ENCODE results near the gene SLC22A3. TPM values are rescaled to one million over a fixed set of nuclear protein-coding genes. Genes with fewer than 3 reads are reported as not detected.

The SLC22A3 gene
- total and polyA plus RNA-seq, 3 donors from 2014 or later, result 5.7 to 10.3 (median 6.9) TPM

GRCh38 chr6:160374836-160375560, 26.8 kb downstream of the SLC22A3 start:
- intact Hi-C loops (cut with DNase I; ENCODE audit: low total_unique reads), result no loop called here
- WGBS, 2 donors, result 68% methylated on average over 3 of the region's 3 CpGs
- H3K36me3 ChIP-seq (ENCODE audit: low read depth, missing control alignments), result no peaks in the 10 kb centered on the region
- H3K4me3 ChIP-seq, result no peak overlapping the region
- H3K9me3 ChIP-seq, result no peaks in the 10 kb centered on the region
- no peaks in the 10 kb centered on the region for H3K4me1 ChIP-seq
- TF ChIP-seq POLR2A (IDR thresholded peaks at IDR 0.05) (no peak), CTCF (IDR thresholded peaks at IDR 0.05) (no peak)
- no peak overlapping the region for H3K27ac ChIP-seq
- no peak for DNase-seq
- H3K27me3 ChIP-seq, result no peaks in the 10 kb centered on the region

GRCh38 chr6:160375561-160375949, 27.4 kb downstream of the SLC22A3 start:
- WGBS, 2 donors, result 94 to 98% methylated on average over 2 of the region's 2 CpGs
- Histone ChIP-seq H3K4me1 (no peaks in the 10 kb centered on the region), H3K36me3 (ENCODE audit: low read depth, missing control alignments) (no peaks in the 10 kb centered on the region), H3K4me3 (no peak overlapping the region), H3K9me3 (no peaks in the 10 kb centered on the region), H3K27ac (no peak overlapping the region), H3K27me3 (no peaks in the 10 kb centered on the region)
- no peak for DNase-seq
- intact Hi-C loops (cut with DNase I; ENCODE audit: low total_unique reads), result no loop called here
- TF ChIP-seq POLR2A (IDR thresholded peaks at IDR 0.05), result no peak
- TF ChIP-seq CTCF (IDR thresholded peaks at IDR 0.05), result no peak

GRCh38 chr6:160376445-160376844, 28.3 kb downstream of the SLC22A3 start:
- intact Hi-C loops (cut with DNase I; ENCODE audit: low total_unique reads), result no loop called here

GRCh38 chr6:160378218-160378617, 30.0 kb downstream of the SLC22A3 start:
- H3K27me3 ChIP-seq, result no peaks in the 10 kb centered on the region
- TF ChIP-seq POLR2A (IDR thresholded peaks at IDR 0.05), result no peak
- TF ChIP-seq CTCF (IDR thresholded peaks at IDR 0.05), result no peak
- no peak overlapping the region for H3K4me3 ChIP-seq
- H3K4me1 ChIP-seq, result no peaks in the 10 kb centered on the region
- intact Hi-C loops (cut with DNase I; ENCODE audit: low total_unique reads), result no loop called here
- no peak for DNase-seq
- no peak overlapping the region for H3K27ac ChIP-seq
- H3K9me3 ChIP-seq, result no peaks in the 10 kb centered on the region
- H3K36me3 ChIP-seq (ENCODE audit: low read depth, missing control alignments), result no peaks in the 10 kb centered on the region
- 52 to 59% methylated on average over 5 of the region's 5 CpGs for WGBS, 2 donors

More at GRCh38 chr6:160376445-160376844, 28.3 kb downstream of the SLC22A3 start:
- Histone ChIP-seq H3K36me3 (ENCODE audit: low read depth, missing control alignments) (no peaks in the 10 kb centered on the region), H3K27me3 (no peaks in the 10 kb centered on the region), H3K4me1 (no peaks in the 10 kb centered on the region), H3K27ac (no peak overlapping the region), H3K4me3 (no peak overlapping the region), H3K9me3 (no peaks in the 10 kb centered on the region)
- TF ChIP-seq CTCF (IDR thresholded peaks at IDR 0.05) (no peak), POLR2A (IDR thresholded peaks at IDR 0.05) (no peak)
- 93 to 98% methylated on average over 2 of the region's 2 CpGs for WGBS, 2 donors
- no peak for DNase-seq

- 79 to 80% methylated on average over 4 of the region's 4 CpGs for WGBS, 2 donors
- Histone ChIP-seq H3K27ac (no peak overlapping the region), H3K4me3 (no peak overlapping the region), H3K9me3 (no peaks in the 10 kb centered on the region), H3K27me3 (no peaks in the 10 kb centered on the region), H3K36me3 (ENCODE audit: low read depth, missing control alignments) (no peaks in the 10 kb centered on the region), H3K4me1 (no peaks in the 10 kb centered on the region)
- DNase-seq, result no peak
- intact Hi-C loops (cut with DNase I; ENCODE audit: low total_unique reads), result no loop called here
- TF ChIP-seq POLR2A (IDR thresholded peaks at IDR 0.05), result no peak
- no peak for TF ChIP-seq CTCF (IDR thresholded peaks at IDR 0.05)
These were observed 30.7 kb downstream of the SLC22A3 start for GRCh38 chr6:160378882-160379281.

Measured in testis (tissue), 3 donors.